Trophoblast cell (in vitro differentiated cells and primary cell): ENCODE results near the gene HOXB3.

Experiments used
- DNase-seq, 2 donors: peaks; one replicate each; pipeline ENCODE4 v3.0.0-alpha.2; 2016
- H2AFZ ChIP-seq: 2 replicates; pipeline ENCODE4 v1.6.1; 2013; ENCODE audit warnings: low read length, moderate library complexity, mild to moderate bottlenecking; ENCODE audit not compliant: insufficient read depth, poor library complexity
- H2AK5ac ChIP-seq: 2 replicates; pipeline ENCODE4 v1.6.1; 2013; ENCODE audit warnings: mild to moderate bottlenecking, low read length
- H2BK120ac ChIP-seq: 2 replicates; pipeline ENCODE4 v1.6.1; 2013; ENCODE audit warnings: low read length, mild to moderate bottlenecking, moderate library complexity; ENCODE audit not compliant: insufficient read depth, poor library complexity
- H2BK12ac ChIP-seq: 2 replicates; pipeline ENCODE4 v1.6.1; 2013; ENCODE audit warnings: mild to moderate bottlenecking, low read length, moderate library complexity
- H2BK5ac ChIP-seq: 2 replicates; pipeline ENCODE4 v1.6.1; 2013; ENCODE audit warnings: low read length, low read depth, moderate library complexity, mild to moderate bottlenecking; ENCODE audit not compliant: poor library complexity
- H3K14ac ChIP-seq: 2 replicates; pipeline ENCODE4 v1.6.1; 2013; ENCODE audit warnings: mild to moderate bottlenecking, low read length
- H3K18ac ChIP-seq: 2 replicates; pipeline ENCODE4 v1.6.1; 2013; ENCODE audit warnings: mild to moderate bottlenecking, low read length
- H3K23ac ChIP-seq: 2 replicates; pipeline ENCODE4 v1.6.1; 2013; ENCODE audit warnings: low read length
- H3K27ac ChIP-seq: 2 replicates; pipeline ENCODE4 v1.5.1; 2013; ENCODE audit warnings: low read depth, mild to moderate bottlenecking, inconsistent platforms, low read length, moderate library complexity
- H3K27me3 ChIP-seq: 2 replicates; pipeline ENCODE4 v1.6.1; 2013; ENCODE audit warnings: inconsistent platforms, mild to moderate bottlenecking, low read length, moderate library complexity; ENCODE audit not compliant: insufficient read depth
- H3K36me3 ChIP-seq, 2 experiments: 1 replicate in 1 of 2; 2 replicates in 1 of 2; pipeline ENCODE4 v1.6.1; 2013; ENCODE audit warnings: low read length in 2 of 2, mild to moderate bottlenecking in 2 of 2, moderate library complexity in 1 of 2; ENCODE audit not compliant: insufficient read depth in 2 of 2, control insufficient read depth in 1 of 2
- H3K4ac ChIP-seq: 2 replicates; pipeline ENCODE4 v1.6.1; 2013; ENCODE audit warnings: low read depth, mild to moderate bottlenecking, low read length, moderate library complexity
- H3K4me1 ChIP-seq, 2 experiments: 1 replicate in 1 of 2; 2 replicates in 1 of 2; pipeline ENCODE4 v1.6.1; 2013; ENCODE audit warnings: low read length in 2 of 2, mild to moderate bottlenecking in 2 of 2, moderate library complexity in 1 of 2; ENCODE audit not compliant: insufficient read depth in 2 of 2, control insufficient read depth in 1 of 2
- H3K4me2 ChIP-seq: 2 replicates; pipeline ENCODE4 v1.6.1; 2013; ENCODE audit warnings: inconsistent platforms, mild to moderate bottlenecking, low read length, moderate library complexity
- H3K4me3 ChIP-seq: 2 replicates; pipeline ENCODE4 v1.5.1; 2013; ENCODE audit warnings: mild to moderate bottlenecking, low read depth, low read length, inconsistent platforms
- H3K79me1 ChIP-seq: one replicate; pipeline ENCODE4 v1.6.1; 2013; ENCODE audit warnings: low read length
- H3K79me2 ChIP-seq: 2 replicates; pipeline ENCODE4 v1.6.1; 2013; ENCODE audit warnings: low read length, mild to moderate bottlenecking; ENCODE audit not compliant: control insufficient read depth, insufficient read depth, poor library complexity
- H3K9ac ChIP-seq: 2 replicates; pipeline ENCODE4 v1.6.1; 2013; ENCODE audit warnings: mild to moderate bottlenecking, low read length
- H3K9me3 ChIP-seq: 2 replicates; pipeline ENCODE4 v1.6.1; 2013; ENCODE audit warnings: low read depth, mild to moderate bottlenecking, control low read depth, inconsistent platforms, low read length; ENCODE audit not compliant: insufficient read depth
- H4K12ac ChIP-seq: 2 replicates; pipeline ENCODE4 v1.6.1; 2013; ENCODE audit warnings: low read depth, mild to moderate bottlenecking, low read length, moderate library complexity
- H4K8ac ChIP-seq: 2 replicates; pipeline ENCODE4 v1.6.1; 2013; ENCODE audit warnings: low read depth, mild to moderate bottlenecking, low read length, moderate library complexity
- H4K91ac ChIP-seq: one replicate; pipeline ENCODE4 v1.6.1; 2013; ENCODE audit warnings: low read depth, mild to moderate bottlenecking, low read length, moderate library complexity
- WGBS: extraction: QIAGEN DNeasy Blood & Tissue Kit; methylation state at CpG from one replicate; pipeline ENCODE4 v1.1.7; 2013; ENCODE audit warnings: missing lambda C conversion rate; ENCODE audit not compliant: insufficient read length, insufficient coverage; ENCODE audit errors: extremely low coverage; 5-methylcytosine and 5-hydroxymethylcytosine counted together

HOXB3 gene

DNA sequence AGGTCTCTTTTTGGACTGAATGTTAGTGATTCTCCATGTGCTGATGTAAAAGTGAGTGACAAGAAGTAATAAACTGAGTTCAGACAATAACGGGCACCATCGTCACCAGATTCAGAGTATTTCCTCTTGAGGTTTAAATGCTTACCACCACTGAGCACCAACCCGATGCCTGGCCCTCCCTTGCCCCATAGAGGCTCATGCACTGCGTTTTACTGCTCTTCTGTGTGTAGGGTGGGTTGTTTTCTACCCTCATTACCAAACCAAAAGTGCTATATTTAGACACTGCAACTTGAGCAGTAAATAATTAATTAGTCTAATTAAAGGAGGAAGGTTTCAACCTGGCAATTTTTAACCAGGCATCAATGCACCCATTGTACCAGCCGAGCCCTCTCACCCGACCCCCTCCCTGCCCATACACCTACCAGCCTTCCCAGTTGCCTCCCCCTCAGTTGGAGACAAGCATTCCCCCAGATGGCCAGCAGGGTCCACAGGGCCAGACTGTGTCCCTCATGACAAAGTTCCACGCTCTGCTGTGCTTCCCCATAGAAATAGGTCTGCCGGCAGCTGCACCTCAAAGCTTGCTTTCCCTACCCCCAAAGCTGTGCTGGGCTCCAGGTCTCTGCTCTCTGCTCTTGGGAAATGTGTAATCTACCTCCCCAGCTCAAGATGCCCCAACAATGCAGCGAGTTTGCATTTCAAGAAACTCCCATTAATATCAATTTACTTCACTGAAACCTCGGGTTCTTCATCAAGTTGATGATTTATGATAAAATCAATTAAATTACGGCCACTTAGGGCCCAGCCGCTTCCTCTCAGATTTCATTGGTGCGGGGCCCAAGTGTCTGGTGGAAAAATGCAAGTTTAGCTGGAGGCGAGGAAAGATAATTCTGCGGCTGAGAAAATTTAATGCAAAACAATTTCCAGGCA is 27.9 kb downstream of the HOXB3 start:
- H2BK5ac ChIP-seq, result no peak overlapping the region
- H3K79me1 ChIP-seq, result peaks cover 3% of the 10 kb centered on the region
- H3K9me3 ChIP-seq, result peaks cover 7% of the 10 kb centered on the region
- WGBS, result no CpG with 5 or more reads among the region's 15 CpGs
- H3K4me1 ChIP-seq, result peaks cover 8 to 14% of the 10 kb centered on the region in 2 experiments
- no peak overlapping the region for H3K4me2 ChIP-seq
- H2AFZ ChIP-seq, result no peak overlapping the region
- no peak overlapping the region for H3K14ac ChIP-seq
- H3K27ac ChIP-seq, result no peak overlapping the region
- no peak overlapping the region for H4K12ac ChIP-seq
- no peak overlapping the region for H3K4me3 ChIP-seq
- no peak overlapping the region for H3K18ac ChIP-seq
- no peak overlapping the region for H3K4ac ChIP-seq
- H3K27me3 ChIP-seq, result peaks cover 11% of the 10 kb centered on the region
- H3K9ac ChIP-seq, result no peak overlapping the region
- no peak overlapping the region for H2AK5ac ChIP-seq
- no peak overlapping the region for H2BK12ac ChIP-seq
- peak in 1 of 2 donors; percentile 4 for DNase-seq
- no peak overlapping the region for H4K8ac ChIP-seq
- no peak overlapping the region for H2BK120ac ChIP-seq
- peaks cover 3% of the 10 kb centered on the region for H3K79me2 ChIP-seq
- no peak overlapping the region for H4K91ac ChIP-seq
- peaks cover 0 to 2% of the 10 kb centered on the region in 2 experiments for H3K36me3 ChIP-seq
- H3K23ac ChIP-seq, result no peak overlapping the region

DNA sequence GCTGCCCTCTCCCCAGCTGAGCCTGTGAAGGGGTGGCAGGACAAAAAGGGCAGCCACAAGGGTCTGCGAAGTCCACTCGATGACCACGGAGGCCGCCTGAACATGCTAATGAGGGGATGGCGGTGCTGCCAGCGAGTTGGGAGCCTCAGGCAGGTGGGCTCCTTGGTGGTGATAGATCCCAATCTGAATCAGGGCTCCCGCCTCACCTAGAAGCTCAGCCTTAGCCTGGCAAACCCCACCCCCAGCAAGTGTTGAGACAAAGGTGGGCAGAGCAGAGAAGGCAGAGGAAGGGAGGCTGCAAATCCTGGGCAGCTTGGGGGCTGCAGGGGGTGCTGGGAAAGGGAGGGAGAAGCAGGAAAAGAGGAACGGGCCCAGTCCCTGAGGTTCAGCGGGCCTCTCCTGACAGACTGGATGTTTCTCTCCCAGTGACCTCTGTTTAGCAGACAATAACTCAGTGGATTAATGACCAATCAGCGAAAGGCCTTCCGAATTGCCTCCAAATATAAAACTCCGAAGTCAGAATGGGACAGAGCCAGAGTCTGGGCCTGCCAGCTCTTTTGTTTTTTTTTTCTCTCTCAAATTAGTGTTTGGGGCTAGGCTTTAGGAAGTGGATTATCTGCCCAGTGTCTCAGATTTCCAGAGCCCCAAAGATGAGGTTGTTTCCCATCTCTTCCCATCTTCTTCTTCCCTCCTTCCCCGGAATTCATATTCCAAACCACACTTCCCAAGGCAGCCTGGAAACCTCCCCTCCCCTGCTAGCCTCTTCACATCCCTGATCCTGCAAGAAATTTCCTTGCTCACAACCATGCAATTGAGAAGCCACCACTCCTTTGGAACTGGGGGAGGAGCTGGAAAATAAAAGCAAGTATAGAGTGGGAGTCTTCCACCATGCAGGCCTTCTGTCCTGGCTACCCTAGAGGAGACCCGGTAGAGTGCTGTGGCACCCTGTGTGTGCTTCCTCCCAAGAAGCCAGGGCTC is 29.9 kb downstream of the HOXB3 start:
- Histone ChIP-seq H4K91ac (no peak overlapping the region), H3K9me3 (peaks cover 7% of the 10 kb centered on the region), H3K4me1 (peaks cover 13 to 15% of the 10 kb centered on the region in 2 experiments), H3K27me3 (peaks cover 7% of the 10 kb centered on the region), H4K8ac (no peak overlapping the region), H3K4me2 (no peak overlapping the region), H3K36me3 (peaks cover 0 to 2% of the 10 kb centered on the region in 2 experiments), H3K9ac (no peak overlapping the region), H4K12ac (no peak overlapping the region), H3K14ac (no peak overlapping the region), H2AK5ac (no peak overlapping the region), H3K79me1 (peaks cover 5% of the 10 kb centered on the region), H2BK5ac (no peak overlapping the region), H2BK120ac (no peak overlapping the region), H2AFZ (no peak overlapping the region), H3K23ac (no peak overlapping the region), H3K4me3 (no peak overlapping the region), H3K4ac (no peak overlapping the region), H3K18ac (no peak overlapping the region), H3K79me2 (peaks cover 4% of the 10 kb centered on the region), H3K27ac (no peak overlapping the region), H2BK12ac (no peak overlapping the region)
- WGBS, result no CpG with 5 or more reads among the region's 14 CpGs
- no peak for DNase-seq

DNA sequence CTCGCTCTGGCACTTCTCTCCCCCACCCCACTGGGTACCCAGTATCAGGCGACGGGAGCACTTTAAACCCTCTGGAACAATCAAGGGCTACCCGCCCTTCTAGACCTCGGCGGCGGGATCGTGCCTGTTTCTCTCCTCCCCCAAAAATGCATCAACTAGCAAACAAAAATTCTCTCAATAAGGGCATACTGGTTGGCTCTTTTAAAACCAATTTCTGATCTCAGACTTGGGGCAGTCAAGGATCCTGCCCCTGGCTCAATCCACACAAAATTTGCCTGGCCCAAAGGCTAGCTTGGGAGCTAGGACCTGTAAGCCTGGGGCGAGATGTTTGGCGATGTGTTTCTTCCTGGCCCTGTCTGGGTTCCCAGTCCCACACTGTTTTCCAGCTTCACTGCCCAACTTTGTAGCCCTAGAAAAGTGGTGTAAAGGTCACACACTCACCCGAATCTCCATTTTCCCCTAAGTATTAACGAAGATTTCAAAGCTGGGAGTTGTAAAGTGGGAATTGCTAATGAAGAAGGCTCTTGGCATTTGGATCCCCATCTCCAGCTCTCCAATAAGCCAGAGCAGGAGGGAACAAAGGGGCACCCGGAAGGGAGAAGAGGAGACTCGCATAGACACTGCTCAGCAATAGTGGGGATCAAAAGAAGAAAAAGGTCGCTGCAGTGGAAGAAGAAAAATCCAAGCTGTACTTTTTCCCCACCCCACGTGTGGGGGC is 30.8 kb downstream of the HOXB3 start:
- Histone ChIP-seq H3K18ac (no peak overlapping the region), H2BK5ac (no peak overlapping the region), H4K12ac (no peak overlapping the region), H3K79me2 (peaks cover 8% of the 10 kb centered on the region), H3K4me3 (no peak overlapping the region), H3K4ac (no peak overlapping the region), H2BK12ac (no peak overlapping the region), H3K27me3 (peaks cover 2% of the 10 kb centered on the region), H2AFZ (no peak overlapping the region), H3K4me1 (peaks cover 13 to 14% of the 10 kb centered on the region in 2 experiments), H3K79me1 (peaks cover 9% of the 10 kb centered on the region), H2BK120ac (no peak overlapping the region), H3K36me3 (peaks cover 0 to 2% of the 10 kb centered on the region in 2 experiments), H3K23ac (no peak overlapping the region), H4K8ac (no peak overlapping the region), H3K9ac (no peak overlapping the region), H3K9me3 (peaks cover 3% of the 10 kb centered on the region), H2AK5ac (no peak overlapping the region), H4K91ac (no peak overlapping the region), H3K27ac (no peak overlapping the region), H3K14ac (no peak overlapping the region), H3K4me2 (no peak overlapping the region)
- WGBS, result no CpG with 5 or more reads among the region's 16 CpGs
- no peak for DNase-seq

DNA sequence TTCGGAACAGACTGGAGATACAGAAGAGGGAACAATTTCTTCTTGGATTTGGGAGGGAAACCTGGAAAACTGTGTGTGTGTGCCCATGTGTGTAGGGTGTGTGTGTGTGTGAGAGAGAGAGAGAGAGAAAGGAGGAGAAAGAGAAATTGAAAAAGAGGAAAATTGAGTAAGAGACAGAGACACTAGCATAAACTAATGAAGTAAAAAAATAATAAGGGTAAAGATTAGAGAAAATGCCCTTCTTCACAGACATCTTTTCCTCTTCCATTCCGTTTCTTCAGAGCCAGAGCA is 31.3 kb downstream of the HOXB3 start:
- no peak overlapping the region for H3K4me2 ChIP-seq
- no peak overlapping the region for H2BK12ac ChIP-seq
- peaks cover 2% of the 10 kb centered on the region for H3K27me3 ChIP-seq
- H3K79me2 ChIP-seq, result peaks cover 8% of the 10 kb centered on the region
- no peak overlapping the region for H4K91ac ChIP-seq
- H3K36me3 ChIP-seq, result peaks cover 0 to 2% of the 10 kb centered on the region in 2 experiments
- H3K14ac ChIP-seq, result no peak overlapping the region
- no peak overlapping the region for H3K27ac ChIP-seq
- peaks cover 3% of the 10 kb centered on the region for H3K9me3 ChIP-seq
- H3K79me1 ChIP-seq, result peaks cover 9% of the 10 kb centered on the region
- H2BK5ac ChIP-seq, result no peak overlapping the region
- H3K4me3 ChIP-seq, result no peak overlapping the region
- DNase-seq, result no peak
- no CpG with 5 or more reads among the region's 2 CpGs for WGBS
- H3K18ac ChIP-seq, result no peak overlapping the region
- H3K4me1 ChIP-seq, result peaks cover 14 to 15% of the 10 kb centered on the region in 2 experiments
- H2AFZ ChIP-seq, result no peak overlapping the region
- H4K12ac ChIP-seq, result no peak overlapping the region
- no peak overlapping the region for H3K9ac ChIP-seq
- H4K8ac ChIP-seq, result no peak overlapping the region
- H3K23ac ChIP-seq, result no peak overlapping the region
- H3K4ac ChIP-seq, result no peak overlapping the region
- no peak overlapping the region for H2AK5ac ChIP-seq
- no peak overlapping the region for H2BK120ac ChIP-seq
